Psoas muscle (tissue), 8 donors: Measurements from ENCODE around the gene TMC4. TPM values are rescaled to one million over a fixed set of nuclear protein-coding genes. Genes with fewer than 3 reads are reported as not detected.
"Not testable (repeated sequence)": the region's sequence is repeated elsewhere in the genome, so short reads cannot be mapped to it uniquely, and the experiment has no call there.

ENCODE experiments used
- ATAC-seq, 4 donors: fragments of 200-7000 bp; cut with Tn5 transposase; one replicate each; pipeline ENCODE4 v1.9.1; 2020; ENCODE audit warnings: moderate library complexity in 3 of 4, mild to moderate bottlenecking in 2 of 4
- DNase-seq, 2 donors: peaks; one replicate each; pipeline ENCODE4 v3.0.0-alpha.2; 2020
- H3K27ac ChIP-seq: fragments of 200-600 bp; one replicate; pipeline ENCODE4 v1.8.0; 2022
- H3K27me3 ChIP-seq, 3 donors: fragments of 200-600 bp in 1 of 3; one replicate each; pipeline versions ENCODE4 v1.6.1 to v1.8.0; 2013 to 2022; ENCODE audit warnings: low read length in 2 of 3, mild to moderate bottlenecking in 2 of 3, moderate library complexity in 1 of 3; ENCODE audit not compliant: insufficient read depth in 3 of 3
- H3K36me3 ChIP-seq, 2 donors: fragments of 200-600 bp in 1 of 2; one replicate each; pipeline versions ENCODE4 v1.6.1 to v1.8.0; 2013 to 2022; ENCODE audit warnings: low read depth in 1 of 2, mild to moderate bottlenecking in 1 of 2, moderate library complexity in 1 of 2; ENCODE audit not compliant: insufficient read depth in 1 of 2
- H3K4me1 ChIP-seq: fragments of 200-600 bp; one replicate; pipeline ENCODE4 v1.8.0; 2022
- H3K4me3 ChIP-seq: fragments of 200-600 bp; one replicate; pipeline ENCODE4 v1.8.0; 2022; ENCODE audit warnings: mild to moderate bottlenecking
- H3K9me3 ChIP-seq: fragments of 200-600 bp; one replicate; pipeline ENCODE4 v1.8.0; 2022
- WGBS, 3 donors: extraction: QIAGEN DNeasy Blood & Tissue Kit; methylation state at CpG; one replicate each; pipeline versions ENCODE4 v1.1.6 to v1.1.7; 2013; 5-methylcytosine and 5-hydroxymethylcytosine counted together
- intact Hi-C, 2 donors: fragments of 100-400 bp; cut with DNase I; formaldehyde crosslinking; loops; one replicate each; pipeline versions ENCODE4 v1.11.0 to v1.14.2; 2022
- polyA plus RNA-seq, 3 donors: library from polyadenylated mRNA; stranded (reverse); fragments of 200-250 nt; gene quantifications; one replicate each; pipeline ENCODE4 v1.2.3, GENCODE V29; 2013
- total RNA-seq, 4 donors: library from RNA; stranded (reverse); fragmentation: NEBNext Ultra II Directional in 2 of 4; extraction: Animal tissue kit (Norgen Biotek cat#: 25700) in 2 of 4; gene quantifications; one replicate each; pipeline versions ENCODE4 v1.2.1 to v1.2.4, GENCODE V29; 2021 to 2023
- TF ChIP-seq, protein P1 (sequence below): fragments of 200-600 bp; IDR thresholded peaks from one replicate; pipeline ENCODE4 v1.8.0; 2022; ENCODE audit warnings: antibody characterized with exemption
- donor health status: healthy with polysubstance abuse.
- donor health status: DM: no; HTN: no; CAD: no; lungs with moderate emphysema.
- donor health status: Bipolar disorder and iron deficiency.
- donor health status: healthy.
- donor health status: DM: yes; HTN: yes; CAD: no.
- donor health status: DM: no; HTN: no; CAD: no.
- donor health status: DM: no; HTN: no; CAD: no.
- donor health status: DM: yes; HTN: yes; CAD: no.

Gene TMC4
- total and polyA plus RNA-seq, 7 donors: 0.55 to 2.5 (median 0.70) TPM; not detected in 1

- TF ChIP-seq, protein P1, sequence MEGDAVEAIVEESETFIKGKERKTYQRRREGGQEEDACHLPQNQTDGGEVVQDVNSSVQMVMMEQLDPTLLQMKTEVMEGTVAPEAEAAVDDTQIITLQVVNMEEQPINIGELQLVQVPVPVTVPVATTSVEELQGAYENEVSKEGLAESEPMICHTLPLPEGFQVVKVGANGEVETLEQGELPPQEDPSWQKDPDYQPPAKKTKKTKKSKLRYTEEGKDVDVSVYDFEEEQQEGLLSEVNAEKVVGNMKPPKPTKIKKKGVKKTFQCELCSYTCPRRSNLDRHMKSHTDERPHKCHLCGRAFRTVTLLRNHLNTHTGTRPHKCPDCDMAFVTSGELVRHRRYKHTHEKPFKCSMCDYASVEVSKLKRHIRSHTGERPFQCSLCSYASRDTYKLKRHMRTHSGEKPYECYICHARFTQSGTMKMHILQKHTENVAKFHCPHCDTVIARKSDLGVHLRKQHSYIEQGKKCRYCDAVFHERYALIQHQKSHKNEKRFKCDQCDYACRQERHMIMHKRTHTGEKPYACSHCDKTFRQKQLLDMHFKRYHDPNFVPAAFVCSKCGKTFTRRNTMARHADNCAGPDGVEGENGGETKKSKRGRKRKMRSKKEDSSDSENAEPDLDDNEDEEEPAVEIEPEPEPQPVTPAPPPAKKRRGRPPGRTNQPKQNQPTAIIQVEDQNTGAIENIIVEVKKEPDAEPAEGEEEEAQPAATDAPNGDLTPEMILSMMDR: no peak
- Histone ChIP-seq H3K27me3 (no peaks in the 10 kb centered on the region), H3K9me3 (no peaks in the 10 kb centered on the region), H3K27ac (no peak overlapping the region), H3K36me3 (peaks cover 6 to 49% of the 10 kb centered on the region in 2 donors), H3K4me3 (no peak overlapping the region), H3K4me1 (peaks cover 9% of the 10 kb centered on the region)
- ATAC-seq (no peak), DNase-seq (no peak)
- intact Hi-C loops: no loop called here
- 94 to 96% (median 94%) methylated on average over 7 of the region's 7 CpGs for WGBS, 3 donors
Measured at GRCh38 chr19:54196536-54196935, 23.6 kb upstream of the TMC4 start.

GRCh38 chr19:54194463-54194862 lies 21.5 kb upstream of the TMC4 start:
- H3K27me3 ChIP-seq, H3K27ac ChIP-seq, H3K4me1 ChIP-seq, H3K4me3 ChIP-seq, DNase-seq, H3K9me3 ChIP-seq, ATAC-seq, intact Hi-C loops: not testable (repeated sequence)
- H3K36me3 ChIP-seq: peaks cover 6 to 45% of the 10 kb centered on the region in 2 donors
- 93 to 95% (median 95%) methylated on average over 12 of the region's 12 CpGs for whole genome bisulfite sequencing, 3 donors

- DNase-seq: no peak
- H3K36me3 ChIP-seq: peaks cover 6 to 44% of the 10 kb centered on the region in 2 donors
- no peak overlapping the region for H3K4me3 ChIP-seq
- no peaks in the 10 kb centered on the region for H3K9me3 ChIP-seq
- ATAC-seq: no peak
- WGBS, 3 donors: 90 to 93% (median 91%) methylated on average over 11 of the region's 11 CpGs
- intact Hi-C loops: no loop called here
- TF ChIP-seq, protein P1: no peak
- peaks cover 17% of the 10 kb centered on the region for H3K4me1 ChIP-seq
- H3K27ac ChIP-seq: no peak overlapping the region
- H3K27me3 ChIP-seq: no peaks in the 10 kb centered on the region
Measured at GRCh38 chr19:54193011-54193410, 20.1 kb upstream of the TMC4 start.

DNA sequence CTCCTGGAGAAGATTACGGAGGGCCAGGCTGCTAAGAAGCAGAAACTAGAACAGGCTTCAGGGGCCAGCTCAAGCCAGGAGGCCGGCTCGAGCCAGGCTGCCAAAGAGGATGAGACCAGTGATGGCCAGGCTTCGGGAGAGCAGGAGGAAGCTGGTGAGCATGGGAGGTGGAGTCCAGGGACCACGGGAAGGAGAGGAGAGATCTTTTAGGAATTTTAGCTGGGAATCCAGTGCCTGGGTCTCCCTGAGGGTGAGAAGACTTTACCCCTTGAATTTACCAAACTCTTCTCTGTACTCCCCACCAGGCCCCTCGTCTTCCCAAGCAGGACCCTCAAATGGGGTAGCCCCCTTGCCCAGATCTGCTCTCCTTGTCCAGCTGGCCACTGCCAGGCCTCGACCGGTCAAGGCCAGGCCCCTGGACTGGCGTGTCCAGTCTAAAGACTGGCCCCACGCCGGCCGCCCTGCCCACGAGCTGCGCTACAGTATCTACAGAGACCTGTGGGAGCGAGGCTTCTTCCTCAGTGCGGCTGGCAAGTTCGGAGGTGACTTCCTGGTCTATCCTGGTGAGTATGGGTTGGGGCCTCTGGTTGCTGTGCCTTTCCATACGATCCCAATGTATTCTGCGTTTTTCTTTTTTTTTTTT lies 19.0 kb upstream of the TMC4 start:
- no peaks in the 10 kb centered on the region for H3K9me3 ChIP-seq
- H3K4me3 ChIP-seq: peak overlapping the region; percentile 75
- DNase-seq: peak in 1 of 2 donors; percentile 18
- TF ChIP-seq, protein P1: no peak
- peaks cover 6 to 43% of the 10 kb centered on the region in 2 donors for H3K36me3 ChIP-seq
- H3K27me3 ChIP-seq: no peaks in the 10 kb centered on the region
- peak overlapping the region; percentile 99 for H3K27ac ChIP-seq
- WGBS, 3 donors: 62 to 65% (median 63%) methylated on average over 18 to 19 of the region's 19 CpGs
- intact Hi-C loops: loop anchor here in 1 of 2 donors (1.0 kb wide), 1 partner anchor 8 kb away; the partner anchor contains the start of gene RPS9
- no peak for ATAC-seq
- H3K4me1 ChIP-seq: peaks cover 17% of the 10 kb centered on the region

- 1 to 3% (median 1%) methylated on average over 36 to 77 of the region's 77 CpGs for WGBS, 3 donors
- peaks cover 17% of the 10 kb centered on the region for H3K4me1 ChIP-seq
Measured at GRCh38 chr19:54191011-54191810, 18.3 kb upstream of the TMC4 start, which contains the start of gene TSEN34. TSS of gene TSEN34 (plus strand) at chr19:54191308. CDS start at chr19:54191365, 57 bp downstream.

More at GRCh38 chr19:54191011-54191810, 18.3 kb upstream of the TMC4 start, which contains the start of gene TSEN34:
- Histone ChIP-seq H3K9me3 (no peaks in the 10 kb centered on the region), H3K4me3 (peak within 1 kb of the TSS; percentile 75), H3K36me3 (peaks cover 6 to 46% of the 10 kb centered on the region in 2 donors), H3K27ac (peak within 1 kb of the TSS; percentile 99), H3K27me3 (no peaks in the 10 kb centered on the region)
- peak; percentile 28 to 54 (median 45) for ATAC-seq
- intact Hi-C loops: loop anchor here in 1 of 2 donors (1.0 kb wide), 1 partner anchor 9 kb away; the partner anchor contains the start of gene RPS9
- TF ChIP-seq, protein P1: no peak
- peak in 1 of 2 donors; percentile 86 for DNase-seq
